Stimulated activated CD8-positive, alpha-beta memory T cell treated with anti-CD3 and anti-CD28 coated beads, Interleukin-12 subunit alpha, Interleukin-12 subunit beta, amount 100 ng/mL, for 1 hour (primary cell): ENCODE results near the gene SNX17.
"Not testable (repeated sequence)": the region's sequence is repeated elsewhere in the genome, so short reads cannot be mapped to it uniquely, and the experiment has no call there.

Experiments used
- DNase-seq: peaks from one replicate; pipeline ENCODE4 v3.0.0-alpha.2; 2020; ENCODE audit warnings: low read depth

Gene SNX17

GRCh38 chr2:27400348-27401135, 30.1 kb downstream of the SNX17 start:
- DNase-seq, result no peak

- no peak for DNase-seq
Observed at GRCh38 chr2:27407798-27408491, 37.5 kb downstream of the SNX17 start.

GRCh38 chr2:27408601-27409320, 38.3 kb downstream of the SNX17 start:
- DNase-seq, result no peak

DNA sequence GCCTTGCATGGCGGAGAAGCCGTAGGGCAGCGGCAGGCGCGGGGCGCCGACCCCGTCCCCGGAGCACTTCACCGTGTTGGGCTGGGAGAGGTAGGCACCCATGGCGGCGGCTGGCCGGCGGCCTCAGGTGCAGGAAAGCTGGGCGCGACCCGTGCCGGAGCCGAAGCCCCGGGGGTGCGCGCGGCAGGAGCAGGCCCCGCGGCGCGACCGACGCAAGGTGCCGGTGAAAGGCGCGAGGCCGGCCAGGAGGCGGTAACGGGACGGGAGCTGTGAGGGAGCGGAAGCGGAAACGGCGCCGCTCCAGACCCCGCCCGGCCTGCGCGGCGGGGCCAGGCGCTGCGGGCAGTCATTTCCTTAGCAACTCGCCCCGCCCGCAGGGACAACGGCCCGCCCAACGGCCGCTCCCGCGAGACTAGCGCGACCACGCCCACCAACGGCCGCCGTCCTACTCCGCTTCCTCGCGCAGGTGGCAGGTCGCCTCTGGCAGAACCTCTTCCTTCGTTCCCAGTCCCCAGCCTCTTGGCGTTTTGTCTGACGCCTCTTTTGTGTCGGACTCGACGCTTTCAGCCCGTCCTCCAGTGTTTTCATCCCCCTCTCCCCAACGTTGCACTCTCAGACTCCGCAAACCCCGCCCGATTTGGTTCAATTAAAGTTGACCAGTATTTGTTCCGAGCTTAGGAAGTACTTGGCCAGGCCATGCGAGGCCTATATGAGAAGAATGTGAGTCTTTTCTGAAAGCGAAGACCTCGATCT, 39.1 kb downstream of the SNX17 start, which contains the start of gene PPM1G:
PPM1G (minus strand) TSS at position 271 of the 753 bp plus-strand sequence; CDS start at position 102, 169 bp downstream.
- peak; percentile 94 for DNase-seq

DNA sequence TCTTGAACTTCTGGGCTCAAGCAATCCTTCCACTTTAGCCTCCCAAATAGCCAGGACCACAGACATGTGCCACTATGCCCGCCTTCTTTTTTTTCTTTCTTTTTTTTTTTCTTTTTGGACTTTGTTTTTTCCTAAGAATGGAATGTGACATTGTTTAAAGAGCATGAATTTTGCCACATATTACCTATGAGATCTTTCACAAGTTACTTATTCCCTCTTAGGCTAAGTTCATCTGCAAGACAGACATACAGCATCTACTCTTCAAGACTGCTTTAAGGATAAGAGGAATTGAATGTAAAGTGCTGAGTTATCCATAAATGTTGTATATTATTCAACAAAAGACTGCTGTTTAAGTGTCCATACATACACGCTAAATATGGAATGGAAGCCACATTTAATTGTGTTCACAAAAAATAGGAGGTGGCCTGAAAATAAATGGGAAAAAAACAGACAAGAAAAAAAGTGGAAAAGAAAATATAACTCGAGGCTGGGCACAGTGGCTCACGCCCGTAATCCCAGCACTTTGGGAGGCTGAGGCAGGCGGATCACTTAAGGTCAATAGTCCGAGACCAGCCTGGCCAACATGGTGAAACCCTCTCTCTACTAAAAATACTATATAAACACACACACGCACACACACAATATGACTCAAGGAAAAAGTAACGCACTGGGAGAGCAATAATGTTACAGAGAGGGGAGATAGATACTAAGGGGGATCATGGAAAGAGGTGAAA, 42.2 kb downstream of the SNX17 start:
- no peak for DNase-seq

DNA sequence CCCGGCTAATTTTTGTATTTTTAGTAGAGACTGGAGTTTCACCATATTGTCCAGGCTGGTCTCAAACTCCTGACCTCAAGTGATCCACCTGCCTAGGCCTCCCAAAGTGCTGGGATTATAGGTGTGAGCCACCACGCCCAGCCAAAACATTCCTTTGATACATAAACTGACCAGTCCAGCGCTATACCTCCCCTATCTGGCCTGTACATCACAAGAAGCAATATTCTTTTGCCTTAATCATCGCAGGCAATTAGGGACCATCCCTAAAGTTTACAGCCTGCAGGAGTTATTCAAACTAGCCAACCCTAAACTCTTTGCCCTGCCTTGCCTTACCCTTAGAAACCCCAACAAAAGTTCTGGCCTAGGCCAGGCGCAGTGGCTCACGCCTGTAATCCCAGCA, 45.7 kb downstream of the SNX17 start:
- no peak for DNase-seq

DNA sequence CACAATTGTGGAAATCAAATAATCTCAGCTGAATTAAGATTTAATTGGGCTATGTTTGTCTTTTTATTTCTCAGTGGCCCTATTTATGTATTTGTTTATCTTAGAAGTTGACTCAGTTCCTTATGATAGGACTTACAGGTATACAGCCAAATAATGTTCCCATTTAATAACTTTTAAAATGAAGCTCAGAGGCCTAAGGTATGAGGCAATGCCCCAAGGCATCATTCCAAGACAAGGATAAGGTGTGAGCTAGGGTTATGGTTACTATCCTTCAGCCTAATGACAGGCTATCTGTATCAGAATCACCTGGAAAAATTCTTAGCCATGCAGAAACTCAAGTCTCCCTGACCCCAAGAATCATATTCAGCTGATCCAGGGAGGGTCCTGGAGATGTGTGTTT, 50.6 kb downstream of the SNX17 start:
- no peak for DNase-seq

DNA sequence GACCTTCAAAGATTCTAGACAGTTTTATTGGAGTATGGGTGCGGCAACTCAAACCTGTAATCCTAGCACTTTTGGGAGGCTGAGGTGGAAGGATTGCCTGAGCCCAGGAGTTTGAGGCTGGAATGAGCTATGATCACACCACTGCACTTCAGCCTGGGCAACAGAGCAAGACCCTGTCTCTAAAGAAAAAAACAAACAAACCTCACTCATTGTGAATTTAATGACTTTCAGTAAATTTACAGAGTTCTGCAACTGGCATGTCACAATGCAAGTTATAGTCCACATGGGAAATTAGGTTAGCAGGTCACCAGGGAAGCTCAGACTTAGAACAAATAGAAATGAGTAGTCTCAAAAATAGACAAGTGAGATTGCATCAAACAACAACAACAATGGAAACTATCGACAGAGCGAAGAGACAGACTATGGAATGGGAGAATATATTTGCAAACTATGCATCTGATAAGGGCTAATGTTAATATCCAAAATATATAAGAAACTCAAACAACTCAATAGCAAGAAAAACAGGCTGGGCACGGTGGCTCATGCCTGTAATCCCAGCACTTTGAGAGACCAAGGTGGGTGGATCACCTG, 51.3 kb downstream of the SNX17 start:
- no peak for DNase-seq

DNA sequence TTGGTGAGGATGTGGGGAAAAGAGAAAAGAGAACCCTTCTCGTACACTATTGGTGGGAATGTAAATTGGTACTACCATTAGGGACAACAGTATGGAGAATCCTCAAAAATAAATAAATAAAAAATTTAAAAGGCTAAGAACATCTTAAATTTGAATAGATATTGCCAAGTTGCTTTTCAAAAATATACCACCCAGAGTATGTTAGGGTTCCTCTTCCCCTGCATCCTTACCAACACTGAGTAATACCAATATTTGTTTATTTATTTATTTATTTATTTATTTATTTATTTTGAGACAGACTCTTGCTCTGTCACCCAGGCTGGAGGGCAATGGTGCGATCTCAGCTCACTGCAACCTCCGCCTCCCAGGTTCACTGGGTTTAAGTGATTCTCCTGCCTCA, 52.5 kb downstream of the SNX17 start:
- no peak for DNase-seq

- not testable (repeated sequence) for DNase-seq
Observed at GRCh38 chr2:27425039-27425438, 54.6 kb downstream of the SNX17 start.
